Body of pancreas (tissue), 4 donors: ENCODE results near the gene TSHZ2.

Source experiments
- CTCF ChIP-seq, 7 experiments: fragments of 450-650 bp in 4 of 7; fragments of 200-600 bp in 3 of 7; sonication (generic) in 3 of 7; IDR thresholded peaks; one replicate each; pipeline ENCODE4 v1.5.1; 2016 to 2019; ENCODE audit warnings: antibody characterized with exemption in 7 of 7
- POLR2A ChIP-seq, 3 donors: fragments of 450-650 bp; IDR thresholded peaks; one replicate each; pipeline ENCODE4 v1.6.1; 2016; ENCODE audit warnings: antibody characterized with exemption in 3 of 3, mild to moderate bottlenecking in 2 of 3

GRCh38 chr20:53274365-53274764 lies 302.2 kb downstream of the TSHZ2 start:
- TF ChIP-seq POLR2A (IDR thresholded peaks at IDR 0.05) = no peak
- TF ChIP-seq CTCF (IDR thresholded peaks at IDR 0.05) = no peak
